ENCODE results near the gene CST6.
A peak's percentile ranks its signal among the peaks of the same experiment; 100 is the strongest.

Gene CST6

DNA sequence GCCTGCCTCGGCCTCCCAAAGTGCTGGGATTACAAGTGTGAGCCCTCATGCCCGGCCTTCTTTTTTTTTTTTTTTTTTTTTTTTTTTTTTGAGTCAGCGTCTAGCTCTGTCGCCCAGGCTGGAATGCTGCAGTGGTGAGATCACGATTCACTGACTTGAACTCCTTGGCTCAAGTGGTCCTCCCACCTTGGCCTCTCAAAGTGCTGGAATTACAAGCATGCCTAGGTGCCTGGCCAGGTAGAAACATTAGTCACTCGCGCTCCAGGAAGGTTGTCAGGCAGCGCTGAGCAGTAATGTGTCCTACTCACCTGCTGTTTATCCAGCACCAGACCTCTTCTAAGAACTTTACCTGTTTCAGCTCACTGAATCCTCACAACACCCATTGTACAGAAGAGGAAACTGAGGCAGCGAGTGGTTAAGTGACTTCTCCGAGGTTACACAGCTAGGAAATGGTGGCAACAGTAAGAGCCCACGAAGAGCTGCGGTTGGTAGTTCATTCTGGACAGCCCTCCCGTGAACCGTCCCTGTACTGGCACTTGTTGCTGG is 496 bp upstream of the CST6 start:
- DNase-seq (ENCODE audit: low read depth), result peak; percentile 99
- TF ChIP-seq, protein P1, sequence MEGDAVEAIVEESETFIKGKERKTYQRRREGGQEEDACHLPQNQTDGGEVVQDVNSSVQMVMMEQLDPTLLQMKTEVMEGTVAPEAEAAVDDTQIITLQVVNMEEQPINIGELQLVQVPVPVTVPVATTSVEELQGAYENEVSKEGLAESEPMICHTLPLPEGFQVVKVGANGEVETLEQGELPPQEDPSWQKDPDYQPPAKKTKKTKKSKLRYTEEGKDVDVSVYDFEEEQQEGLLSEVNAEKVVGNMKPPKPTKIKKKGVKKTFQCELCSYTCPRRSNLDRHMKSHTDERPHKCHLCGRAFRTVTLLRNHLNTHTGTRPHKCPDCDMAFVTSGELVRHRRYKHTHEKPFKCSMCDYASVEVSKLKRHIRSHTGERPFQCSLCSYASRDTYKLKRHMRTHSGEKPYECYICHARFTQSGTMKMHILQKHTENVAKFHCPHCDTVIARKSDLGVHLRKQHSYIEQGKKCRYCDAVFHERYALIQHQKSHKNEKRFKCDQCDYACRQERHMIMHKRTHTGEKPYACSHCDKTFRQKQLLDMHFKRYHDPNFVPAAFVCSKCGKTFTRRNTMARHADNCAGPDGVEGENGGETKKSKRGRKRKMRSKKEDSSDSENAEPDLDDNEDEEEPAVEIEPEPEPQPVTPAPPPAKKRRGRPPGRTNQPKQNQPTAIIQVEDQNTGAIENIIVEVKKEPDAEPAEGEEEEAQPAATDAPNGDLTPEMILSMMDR (IDR thresholded peaks at IDR 0.05; ENCODE audit: insufficient read depth, low read depth, low read length, missing control alignments), result no peak
- H3K4me3 ChIP-seq (ENCODE audit: low read length), result no peak overlapping the region

DNA sequence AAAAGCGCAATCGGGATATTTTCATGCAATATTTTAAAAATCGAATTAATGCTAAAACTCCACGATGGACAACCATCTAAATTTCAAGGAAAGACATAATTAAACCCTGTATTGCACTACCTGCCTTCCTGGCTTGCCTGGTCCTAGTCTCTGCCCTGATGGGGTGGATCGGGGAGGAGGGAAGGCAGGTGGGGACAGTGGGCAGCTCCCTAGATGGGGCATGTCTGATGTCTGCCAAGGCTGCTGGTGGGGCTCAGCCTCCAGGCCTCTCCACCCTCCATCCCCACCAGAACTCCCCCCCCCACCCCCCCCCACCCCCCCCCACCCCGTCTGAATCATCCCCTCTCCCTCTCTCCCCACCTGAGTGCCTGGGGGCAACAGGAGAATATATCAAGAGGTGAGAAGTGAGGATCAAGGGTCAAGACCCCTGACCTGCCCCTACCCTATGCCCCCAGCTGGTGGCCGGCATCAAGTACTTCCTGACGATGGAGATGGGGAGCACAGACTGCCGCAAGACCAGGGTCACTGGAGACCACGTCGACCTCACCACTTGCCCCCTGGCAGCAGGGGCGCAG is 650 bp downstream of the CST6 start:
- DNase-seq (ENCODE audit: low read depth), result no peak
- TF ChIP-seq, protein P1 (IDR thresholded peaks at IDR 0.05; ENCODE audit: insufficient read depth, low read depth, low read length, missing control alignments), result no peak
- no peak overlapping the region for H3K4me3 ChIP-seq (ENCODE audit: low read length)

DNA sequence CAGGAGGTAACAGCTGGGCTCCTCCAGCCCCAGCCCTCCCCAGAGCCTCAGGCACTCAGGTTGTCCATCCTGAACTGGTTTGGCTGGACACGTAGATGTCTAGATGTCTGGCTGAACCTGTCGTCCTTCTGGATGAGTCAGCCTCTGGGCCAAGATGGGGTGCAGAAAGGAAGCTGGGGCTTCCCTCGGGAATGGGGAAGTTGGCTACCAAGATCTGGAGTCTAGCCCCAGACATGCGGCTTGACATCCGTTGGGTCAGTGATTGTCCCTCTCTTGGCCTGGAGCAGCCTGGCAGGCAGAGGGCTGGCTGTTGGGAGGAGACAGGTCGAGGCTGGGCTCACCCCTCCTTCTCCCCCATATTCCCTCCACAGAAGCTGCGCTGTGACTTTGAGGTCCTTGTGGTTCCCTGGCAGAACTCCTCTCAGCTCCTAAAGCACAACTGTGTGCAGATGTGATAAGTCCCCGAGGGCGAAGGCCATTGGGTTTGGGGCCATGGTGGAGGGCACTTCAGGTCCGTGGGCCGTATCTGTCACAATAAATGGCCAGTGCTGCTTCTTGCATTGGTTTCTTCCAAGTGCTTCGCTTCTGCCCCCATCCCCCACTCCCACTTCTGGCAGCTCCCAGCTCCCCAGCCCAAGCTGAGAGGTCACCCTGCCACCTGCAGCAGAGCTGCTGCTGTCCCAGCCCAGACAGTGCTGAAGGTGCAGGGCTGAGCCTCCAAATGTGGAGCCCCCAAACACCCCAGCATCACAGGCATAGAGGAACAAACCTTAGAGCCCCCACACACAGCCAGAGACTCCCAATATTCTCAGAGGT is 1.3 kb downstream of the CST6 start:
- no peak overlapping the region for H3K4me3 ChIP-seq (ENCODE audit: low read length)
- peak; percentile 75 for DNase-seq (ENCODE audit: low read depth)
- TF ChIP-seq, protein P1 (IDR thresholded peaks at IDR 0.05; ENCODE audit: insufficient read depth, low read depth, low read length, missing control alignments), result no peak

- no peak overlapping the region for H3K4me3 ChIP-seq (ENCODE audit: low read length)
- TF ChIP-seq, protein P1 (IDR thresholded peaks at IDR 0.05; ENCODE audit: insufficient read depth, low read depth, low read length, missing control alignments), result no peak
These were observed 1.9 kb downstream of the CST6 start for GRCh38 chr11:66013762-66014100.

DNA sequence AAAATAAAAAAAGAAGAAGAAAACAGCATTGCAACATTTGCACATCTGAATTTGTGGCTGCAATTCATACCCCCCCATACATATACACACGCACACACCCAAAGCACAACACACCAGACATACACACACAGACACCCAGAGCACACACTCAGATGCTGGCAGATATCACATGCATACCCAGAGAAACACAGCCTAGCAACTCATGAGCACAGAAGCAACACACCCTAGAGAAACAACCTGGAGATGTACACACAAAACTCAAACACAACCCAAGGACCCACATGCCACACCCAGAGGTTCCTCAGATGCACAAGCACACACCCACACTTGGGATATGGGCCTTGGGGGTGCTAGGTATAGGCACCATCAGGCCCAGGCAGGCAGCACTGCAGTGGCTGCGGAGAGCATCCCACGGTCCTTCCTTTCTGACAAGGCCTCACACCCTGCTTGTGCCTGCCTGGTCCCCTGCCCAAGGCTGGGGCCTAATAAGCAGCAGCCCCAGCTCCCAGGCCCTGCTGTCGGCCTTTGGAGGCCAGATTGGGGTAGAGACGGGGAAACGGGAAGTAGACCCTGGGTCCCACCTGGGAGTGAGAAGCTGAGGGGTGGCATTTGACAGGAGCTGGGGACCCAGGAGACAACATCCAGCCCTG is 3.1 kb downstream of the CST6 start:
- no peak for DNase-seq (ENCODE audit: low read depth)
- TF ChIP-seq, protein P1 (IDR thresholded peaks at IDR 0.05; ENCODE audit: insufficient read depth, low read depth, low read length, missing control alignments), result no peak
- H3K4me3 ChIP-seq (ENCODE audit: low read length), result no peak overlapping the region

More at GRCh38 chr11:66013762-66014100, 1.9 kb downstream of the CST6 start:
- no peak for DNase-seq (ENCODE audit: low read depth)

- no peak for DNase-seq (ENCODE audit: low read depth)
- TF ChIP-seq, protein P1 (IDR thresholded peaks at IDR 0.05; ENCODE audit: insufficient read depth, low read depth, low read length, missing control alignments), result no peak
- no peak overlapping the region for H3K4me3 ChIP-seq (ENCODE audit: low read length)
These were observed 3.7 kb downstream of the CST6 start for GRCh38 chr11:66015454-66015881.

Data from epithelial cell of esophagus (primary cell).